HG02610 (cell line): ENCODE measurements around the gene RNF126.

ENCODE experiments used
- ATAC-seq: cut with Tn5 transposase; IDR thresholded peaks from one replicate; pipeline ENCODE4 v1.9.1; 2021; ENCODE audit warnings: mild to moderate bottlenecking, moderate library complexity; ENCODE audit not compliant: unreplicated experiment

The RNF126 gene

DNA sequence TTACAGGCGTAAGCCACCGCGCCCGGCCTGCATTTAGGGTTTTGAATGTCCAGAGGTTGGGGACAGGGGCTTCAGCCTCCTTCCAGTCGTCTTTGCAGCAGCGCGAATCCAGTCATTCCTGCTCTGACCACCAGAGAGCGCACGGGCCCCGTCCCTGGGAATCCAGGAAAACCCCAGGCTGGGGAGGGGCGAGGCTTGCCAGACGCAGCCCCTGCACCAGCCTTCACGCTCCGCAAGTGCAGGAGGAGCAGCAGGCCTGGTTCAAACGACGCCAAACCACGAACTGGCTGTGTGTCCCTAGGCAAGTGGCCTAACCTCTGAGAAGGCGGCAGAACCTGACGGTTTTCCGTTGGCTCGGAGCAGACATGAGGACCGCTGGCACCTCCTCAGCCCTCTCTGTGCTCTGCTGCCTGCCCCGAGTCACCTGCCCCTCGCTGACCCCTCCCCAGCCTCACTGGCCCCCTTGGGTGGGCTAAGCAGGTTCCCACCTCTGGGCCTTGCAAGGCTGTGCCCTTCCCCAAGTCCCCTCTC, 2.0 kb upstream of the RNF126 start:
- no peak for ATAC-seq

DNA sequence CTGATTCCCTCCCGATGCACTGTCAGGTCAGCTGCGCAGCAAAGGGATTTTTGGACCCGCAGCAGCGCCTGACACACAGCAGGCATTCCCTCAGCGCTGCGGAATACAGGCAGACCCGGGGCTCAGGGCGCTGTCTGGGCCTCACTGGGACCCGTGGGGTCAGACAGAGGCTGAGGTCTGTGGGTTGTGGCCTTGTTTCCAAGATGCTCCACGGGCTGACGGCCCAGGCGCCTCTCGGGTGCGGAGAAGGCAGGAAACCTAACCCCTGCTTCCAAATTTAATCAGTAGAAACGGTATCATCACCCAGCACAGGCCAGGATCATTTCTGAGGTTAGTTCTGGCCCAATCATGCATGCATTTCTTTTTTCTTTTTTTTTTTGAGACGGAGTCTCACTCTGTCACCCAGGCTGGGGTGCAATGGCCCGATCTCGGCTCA, 686 bp upstream of the RNF126 start:
- no peak for ATAC-seq

- no peak for ATAC-seq
These were observed 630 bp downstream of the RNF126 start for GRCh38 chr19:662207-662961.

DNA sequence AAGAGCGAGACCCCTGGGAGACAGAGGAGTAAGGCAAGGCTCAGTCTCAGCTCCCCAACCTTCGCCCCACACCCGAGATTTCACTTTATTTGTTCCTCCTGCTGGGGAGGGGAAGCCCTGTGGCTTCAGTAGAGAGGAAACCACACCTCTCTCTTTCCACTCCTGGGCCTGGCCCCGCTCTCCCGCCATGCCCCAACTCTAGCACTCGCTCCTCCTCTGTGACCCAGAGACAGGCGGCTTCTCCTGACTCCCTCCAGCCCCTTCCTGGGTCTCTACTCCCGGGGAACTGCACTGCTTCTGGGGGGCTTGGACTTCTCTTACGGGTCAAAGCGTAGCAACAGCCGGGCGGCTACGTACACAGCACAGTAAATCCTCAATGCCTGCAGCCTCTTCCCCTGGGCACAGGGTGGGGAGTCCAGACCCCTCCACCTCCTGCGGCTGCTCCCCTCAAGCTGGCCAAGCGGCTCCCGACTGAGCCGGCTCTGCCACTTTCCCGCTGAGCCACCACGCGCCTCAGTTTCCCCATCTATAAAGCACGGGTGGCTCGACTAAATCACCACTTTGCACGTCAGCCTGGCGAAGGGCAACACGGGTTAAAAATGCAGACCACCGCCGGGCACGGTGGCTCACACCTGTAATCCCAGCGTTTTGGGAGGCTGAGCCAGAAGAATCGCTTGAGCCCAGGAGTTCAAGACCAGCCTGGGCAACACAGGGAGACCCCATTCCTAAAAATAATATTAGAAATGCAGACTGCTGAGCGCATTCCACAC, 1.4 kb downstream of the RNF126 start:
- ATAC-seq = no peak

DNA sequence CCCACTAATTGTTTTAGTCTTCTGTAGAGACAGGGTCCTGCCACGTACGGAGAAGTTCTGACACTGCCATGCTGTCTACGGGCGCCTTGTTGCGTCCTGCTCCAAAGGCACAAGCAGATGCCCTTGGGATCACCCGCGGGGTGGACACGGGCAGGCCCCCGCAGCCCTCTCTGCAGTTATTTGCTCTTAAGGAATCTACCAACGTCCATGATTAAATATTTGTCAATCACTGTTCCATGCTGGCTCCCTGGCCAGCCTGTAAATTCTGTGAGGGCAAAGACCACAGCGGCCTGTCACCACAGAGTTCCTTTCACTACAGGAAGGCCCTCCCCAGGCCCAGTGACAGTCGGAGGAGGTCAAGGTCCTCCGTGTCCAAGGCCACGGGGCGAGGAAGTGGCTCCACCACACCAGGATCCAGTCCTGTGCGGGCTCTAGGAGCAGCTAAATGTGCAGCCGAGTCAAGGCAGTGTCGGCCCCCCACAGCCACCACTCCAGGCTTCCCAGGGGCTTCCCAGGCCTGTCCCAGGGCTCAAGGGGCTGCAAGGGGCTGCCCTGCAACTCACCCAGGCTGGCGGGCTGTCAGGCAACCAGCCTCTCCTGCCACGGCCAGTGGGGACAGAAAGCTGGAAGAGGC, 2.1 kb downstream of the RNF126 start:
- no peak for ATAC-seq

DNA sequence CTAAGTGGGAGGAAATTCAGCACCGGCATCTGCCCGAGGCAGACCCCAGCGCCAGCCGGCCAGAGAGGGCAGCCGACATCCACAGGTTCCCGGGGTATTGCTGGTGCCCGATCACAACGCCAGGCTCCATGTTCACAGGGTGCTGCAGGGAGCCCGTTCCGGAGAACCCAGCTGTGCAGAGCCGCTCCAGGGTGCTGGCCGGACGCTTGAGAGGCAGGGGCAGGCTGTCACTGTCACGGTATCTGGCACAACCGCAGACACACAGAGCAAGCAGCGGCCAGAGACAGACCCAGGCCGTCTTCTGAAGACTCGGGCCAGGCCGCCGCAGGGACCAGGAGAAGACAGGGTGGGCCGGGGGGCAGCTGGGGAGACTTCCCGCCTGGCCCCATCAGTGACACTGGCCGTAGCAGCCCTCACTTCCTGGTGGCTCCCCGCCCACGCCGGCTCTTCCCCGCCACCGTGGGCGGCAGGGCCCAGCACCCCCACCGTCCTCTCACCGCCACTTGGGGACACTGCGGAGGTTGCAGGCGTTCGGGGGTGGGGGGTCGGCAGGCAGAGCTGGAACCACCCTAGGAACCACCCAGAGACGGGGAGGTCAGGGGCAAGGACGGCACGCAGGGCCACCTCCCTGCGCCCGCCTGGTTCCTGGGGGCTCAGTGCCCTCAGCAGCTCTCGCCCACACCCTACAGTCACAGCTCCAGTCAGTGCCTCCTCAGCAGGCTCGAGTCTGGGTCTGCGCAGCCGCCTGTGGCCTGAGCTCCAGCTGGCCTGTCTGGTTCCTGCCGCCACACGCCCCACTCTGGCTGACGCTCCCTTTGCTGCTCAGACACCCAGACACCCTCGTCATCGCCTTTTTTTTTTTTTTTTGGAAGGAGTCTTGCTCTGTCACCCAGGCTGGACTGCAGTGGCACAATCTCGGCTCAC, 3.8 kb downstream of the RNF126 start:
- ATAC-seq = no peak

DNA sequence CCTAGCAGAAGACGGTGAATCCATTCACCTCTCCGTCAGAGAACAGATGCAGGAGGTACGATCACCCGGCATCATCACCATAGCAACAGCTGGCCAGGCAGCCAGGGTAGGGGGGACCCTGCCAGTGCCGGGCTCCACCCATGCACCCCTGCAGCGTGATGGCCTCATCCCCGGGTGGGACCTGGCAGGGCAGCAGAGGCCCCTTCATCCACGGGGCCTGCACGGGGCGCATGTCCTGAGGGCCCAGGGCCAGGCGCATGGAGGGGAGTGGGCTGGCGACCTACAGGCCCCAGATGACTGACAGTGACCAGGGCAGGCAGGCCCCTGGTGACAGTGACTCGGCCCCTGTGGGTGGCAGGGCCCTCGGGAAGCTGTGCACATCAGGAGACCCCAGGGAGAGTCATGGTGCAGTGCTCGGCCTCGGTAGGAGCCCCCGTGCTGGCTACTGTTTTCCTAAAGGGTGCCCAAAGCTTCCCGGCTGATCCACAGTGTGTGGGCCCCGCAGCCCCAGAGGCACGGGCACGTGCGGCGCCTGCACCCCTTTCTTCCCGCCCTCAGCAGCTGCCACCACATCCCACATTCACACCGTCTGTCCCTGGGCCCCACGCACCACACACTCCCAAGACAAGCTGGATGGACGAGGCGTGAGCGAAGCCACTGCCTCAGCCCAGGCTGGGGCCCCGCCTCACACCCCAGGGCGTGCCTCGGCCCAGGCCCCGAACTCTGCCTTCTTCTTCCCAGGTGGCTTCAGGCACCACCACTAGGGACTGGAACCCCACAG, 4.8 kb downstream of the RNF126 start:
- ATAC-seq = no peak

DNA sequence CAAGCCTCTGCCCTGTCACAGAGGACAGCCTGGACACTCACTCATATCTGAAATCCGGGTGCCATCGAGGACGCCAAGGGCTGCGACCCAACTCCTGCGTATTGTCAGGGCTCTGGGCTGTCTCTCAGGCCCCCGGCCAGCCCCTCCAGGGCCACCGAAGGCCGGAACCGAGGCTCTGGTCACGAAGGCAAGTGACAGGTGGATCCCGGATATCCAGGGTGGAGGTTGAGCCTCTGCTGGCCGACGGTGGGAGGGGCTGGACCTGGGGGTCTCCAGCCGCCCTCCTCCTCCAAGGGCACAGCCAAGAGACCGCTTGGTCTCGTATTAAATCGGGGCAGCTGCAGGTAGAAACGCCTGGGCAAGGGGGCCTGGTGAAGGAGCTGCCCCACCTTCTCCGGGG, 5.4 kb downstream of the RNF126 start:
- ATAC-seq = no peak

GRCh38 chr19:656751-657559, 6.1 kb downstream of the RNF126 start:
- no peak for ATAC-seq

- ATAC-seq = no peak
These were observed 7.3 kb downstream of the RNF126 start for GRCh38 chr19:655691-656090.

DNA sequence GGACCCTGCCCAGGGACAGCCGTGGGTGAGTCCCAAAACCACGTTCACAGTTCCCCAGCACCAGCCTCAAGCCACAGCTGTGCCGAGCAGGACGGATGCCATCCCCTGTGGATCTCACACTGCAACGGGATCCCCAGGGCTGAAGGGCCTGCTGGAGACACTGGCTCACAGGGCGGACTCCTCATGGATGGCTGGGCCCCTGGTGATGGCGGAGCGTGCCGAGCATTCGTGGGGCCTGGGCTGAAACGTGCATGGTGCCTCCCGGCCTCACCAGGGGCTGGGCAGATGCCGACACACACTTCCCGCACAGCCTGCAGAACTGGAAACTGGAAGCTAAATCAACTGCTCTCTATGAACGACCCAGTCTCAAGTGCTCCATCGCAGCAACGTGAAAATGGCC, 9.6 kb downstream of the RNF126 start:
- no peak for ATAC-seq

DNA sequence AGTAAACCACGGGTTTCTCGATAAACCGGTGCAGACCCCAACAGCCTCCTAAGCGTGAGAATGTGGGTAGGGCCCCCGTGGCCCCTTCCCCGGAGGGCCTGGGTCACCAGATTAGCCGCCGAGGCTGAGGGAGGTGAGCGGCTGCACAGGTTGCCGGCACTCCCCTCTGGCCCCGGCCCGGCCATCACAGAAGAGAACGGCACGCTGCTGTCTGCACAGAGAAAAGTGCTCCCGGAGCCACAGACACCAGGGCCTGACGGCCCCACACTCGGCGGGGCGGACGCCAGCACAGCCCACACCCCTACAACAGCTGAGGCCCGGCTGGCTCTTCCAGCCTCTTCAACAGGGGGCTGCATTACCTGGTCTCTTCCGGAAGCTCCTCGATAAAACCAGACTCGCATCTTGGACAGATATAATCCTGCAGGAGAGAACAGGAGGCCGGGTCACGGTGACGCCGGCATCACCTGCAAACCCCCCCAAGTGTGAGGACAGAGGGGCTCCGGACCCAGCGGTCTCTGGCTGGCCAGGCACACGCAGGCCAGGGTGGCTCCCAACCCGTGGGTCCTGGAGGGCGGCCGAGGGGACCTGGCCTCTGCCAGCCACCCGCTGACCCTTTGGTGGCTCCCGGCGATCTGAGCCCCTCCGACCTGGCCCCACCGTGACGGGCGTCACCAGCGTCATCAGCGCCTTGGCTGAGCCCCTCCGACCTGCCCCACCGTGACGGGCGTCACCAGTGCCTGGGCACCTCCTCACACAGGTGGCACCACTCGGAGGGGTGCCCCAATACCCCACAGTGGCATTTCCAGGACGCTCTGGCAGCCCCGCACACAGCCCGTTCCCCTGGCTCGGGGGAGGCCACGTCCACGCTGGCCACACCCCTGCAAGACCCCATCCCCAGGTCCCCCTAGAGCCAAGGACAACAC, 10.3 kb downstream of the RNF126 start:
- ATAC-seq = no peak

DNA sequence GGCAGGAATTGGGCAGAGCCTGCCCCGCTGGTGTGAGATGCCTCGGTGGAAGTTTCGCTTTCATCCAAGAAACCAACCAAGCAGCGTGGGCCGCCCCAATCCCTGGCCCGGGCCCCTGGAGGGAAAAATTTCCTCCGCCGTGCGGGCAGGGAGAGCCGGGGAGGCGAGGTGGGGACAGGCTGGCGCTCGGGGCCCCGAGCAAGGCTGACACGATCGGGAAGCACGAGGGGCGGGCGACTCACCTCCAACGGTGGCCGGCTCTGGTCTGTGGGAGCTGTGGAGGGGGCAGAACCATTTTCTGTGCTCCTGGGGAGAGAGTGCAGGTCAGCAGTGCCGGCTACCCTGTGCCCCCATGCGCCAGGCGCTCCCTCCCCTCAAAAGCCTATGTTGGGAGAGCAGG, 11.0 kb downstream of the RNF126 start:
- ATAC-seq = no peak

GRCh38 chr19:651114-651818, 11.7 kb downstream of the RNF126 start:
- no peak for ATAC-seq

- no peak for ATAC-seq
These were observed 12.9 kb downstream of the RNF126 start for GRCh38 chr19:650121-650520.

GRCh38 chr19:648904-649801, 13.9 kb downstream of the RNF126 start:
- ATAC-seq = no peak
